COLO668 (cell line): ENCODE results near the gene ELF3.
"Not testable (repeated sequence)": the region's sequence is repeated elsewhere in the genome, so short reads cannot be mapped to it uniquely, and the experiment has no call there.

ENCODE experiments used
- DNase-seq: peaks from one replicate; lab custom pipeline; 2025; ENCODE audit not compliant: unreplicated experiment; lab: John Stamatoyannopoulos, UW

The ELF3 gene

GRCh38 chr1:202007805-202008489 is 2.4 kb upstream of the ELF3 start:
- peak; percentile 94 for DNase-seq

GRCh38 chr1:202009326-202010179 is 834 bp upstream of the ELF3 start:
- peak; percentile 89 for DNase-seq

- DNase-seq, result peak; percentile 56
Observed at GRCh38 chr1:202011994-202012393, 1.6 kb downstream of the ELF3 start.

- DNase-seq, result peak; percentile 61
Observed at GRCh38 chr1:202012544-202013478, 2.4 kb downstream of the ELF3 start.

- DNase-seq, result peak; percentile 35
Observed at GRCh38 chr1:202013603-202014002, 3.2 kb downstream of the ELF3 start.

GRCh38 chr1:202014060-202014459 is 3.7 kb downstream of the ELF3 start:
- DNase-seq, result no peak

- peak; percentile 54 for DNase-seq
Observed at GRCh38 chr1:202014915-202015661, 4.7 kb downstream of the ELF3 start.

- peak; percentile 47 for DNase-seq
Observed at GRCh38 chr1:202015662-202015937, 5.2 kb downstream of the ELF3 start.

GRCh38 chr1:202016022-202016810 is 5.8 kb downstream of the ELF3 start:
- peak; percentile 35 for DNase-seq

- peak; percentile 51 for DNase-seq
Observed at GRCh38 chr1:202016811-202017748, 6.7 kb downstream of the ELF3 start.

GRCh38 chr1:202017749-202018467 is 7.5 kb downstream of the ELF3 start:
- DNase-seq, result peak; percentile 89

GRCh38 chr1:202018468-202019234 is 8.3 kb downstream of the ELF3 start:
- peak; percentile 96 for DNase-seq

- not testable (repeated sequence) for DNase-seq
Observed at GRCh38 chr1:202019235-202019558, 8.8 kb downstream of the ELF3 start.

- DNase-seq, result peak; percentile 98
Observed at GRCh38 chr1:202023001-202023433, 12.6 kb downstream of the ELF3 start.

GRCh38 chr1:202029171-202029665 is 18.8 kb downstream of the ELF3 start:
- DNase-seq, result peak; percentile 89

GRCh38 chr1:202029727-202030126 is 19.3 kb downstream of the ELF3 start:
- no peak for DNase-seq

- no peak for DNase-seq
Observed at GRCh38 chr1:202031796-202032195, 21.4 kb downstream of the ELF3 start.
